Tibial nerve (tissue), 4 donors: ENCODE results near the gene RBL2. TPM values are rescaled to one million over a fixed set of nuclear protein-coding genes. Genes with fewer than 3 reads are reported as not detected.
A peak's percentile ranks its signal among the peaks of the same experiment; 100 is the strongest.

Experiments used
- DNase-seq, 2 donors: peaks; one replicate each; pipeline ENCODE4 v3.0.0-alpha.2; 2019; ENCODE audit warnings: low spot score in 2 of 2
- H3K27ac ChIP-seq, 4 donors: fragments of 200-600 bp; sonication (generic) in 3 of 4; one replicate each; pipeline ENCODE4 v1.5.1; 2017 to 2019; ENCODE audit warnings: mild to moderate bottlenecking in 1 of 4
- H3K27me3 ChIP-seq, 2 donors: fragments of 200-600 bp; sonication (generic) in 1 of 2; one replicate each; pipeline versions ENCODE4 v1.5.1 to v1.6.0; 2017 to 2019
- H3K36me3 ChIP-seq, 3 donors: fragments of 200-600 bp; sonication (generic); one replicate each; pipeline ENCODE4 v1.5.1; 2018 to 2019
- H3K4me1 ChIP-seq, 4 donors: fragments of 200-600 bp; sonication (generic) in 3 of 4; one replicate each; pipeline ENCODE4 v1.5.1; 2017 to 2019
- H3K4me3 ChIP-seq, 4 donors: fragments of 200-600 bp; sonication (generic) in 3 of 4; one replicate each; pipeline ENCODE4 v1.5.1; 2017 to 2019; ENCODE audit warnings: mild to moderate bottlenecking in 1 of 4, moderate library complexity in 1 of 4
- H3K9me3 ChIP-seq, 4 donors: fragments of 200-600 bp; sonication (generic) in 3 of 4; one replicate each; pipeline ENCODE4 v1.5.1; 2017 to 2019
- EP300 ChIP-seq, 2 donors: sonication (generic); formaldehyde crosslinking; IDR thresholded peaks; one replicate each; pipeline ENCODE4 v1.6.1; 2017; ENCODE audit warnings: antibody characterized with exemption in 2 of 2, mild to moderate bottlenecking in 1 of 2
- POLR2A ChIP-seq, 2 donors: fragments of 450-650 bp; IDR thresholded peaks; one replicate each; pipeline ENCODE4 v1.6.1; 2017; ENCODE audit warnings: antibody characterized with exemption in 2 of 2, mild to moderate bottlenecking in 2 of 2, moderate library complexity in 2 of 2
- WGBS, 2 donors: methylation state at CpG; one replicate each; pipeline ENCODE4 v1.1.5; 2018; 5-methylcytosine and 5-hydroxymethylcytosine counted together
- total RNA-seq, 4 donors: library from RNA; depleted of rRNA; stranded (reverse); fragments of >200 nt; gene quantifications; one replicate each; pipeline ENCODE4 v1.1.0, GENCODE V29; 2016
- TF ChIP-seq, protein P1 (sequence below), 5 experiments: fragments of 200-600 bp in 3 of 5; fragments of 450-650 bp in 2 of 5; sonication (generic) in 3 of 5; IDR thresholded peaks; one replicate each; pipeline ENCODE4 v1.5.1; 2016 to 2019; ENCODE audit warnings: antibody characterized with exemption in 5 of 5, mild to moderate bottlenecking in 3 of 5, moderate library complexity in 2 of 5

Gene RBL2
- total RNA-seq, 4 donors from 2014 or later: 98.1 to 139 (median 127) TPM

DNA sequence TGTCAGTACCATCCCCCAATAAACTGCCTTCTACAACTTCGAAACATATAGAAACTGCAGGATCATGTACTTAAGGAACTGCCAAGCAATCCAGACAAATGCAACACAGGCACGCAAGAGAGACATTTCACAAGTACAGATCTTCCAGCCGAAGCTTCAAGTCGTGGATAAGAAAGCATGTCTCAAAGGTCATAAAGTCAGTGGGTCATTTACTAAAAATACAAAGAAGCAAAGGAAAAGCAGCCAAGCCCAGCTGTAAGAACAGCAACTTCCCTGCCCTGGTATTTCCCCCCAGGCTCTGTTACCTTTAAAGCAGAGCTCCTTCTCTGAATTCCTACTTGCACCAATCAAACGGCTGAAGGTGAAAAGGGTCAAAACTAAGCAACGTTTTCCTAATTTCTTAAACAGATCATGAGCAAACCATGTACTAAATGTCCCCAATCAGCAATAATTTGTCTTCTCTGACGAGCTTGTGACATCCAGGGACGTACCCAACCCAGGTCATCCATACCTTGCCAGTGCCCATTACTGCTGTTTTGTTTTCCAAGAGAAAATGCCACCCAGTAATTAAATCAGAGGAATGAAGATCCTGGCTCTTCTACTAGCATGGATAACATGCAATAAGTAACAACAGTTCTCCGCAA lies 67.1 kb downstream of the RBL2 start:
- no peak for TF ChIP-seq EP300 (IDR thresholded peaks at IDR 0.05)
- TF ChIP-seq POLR2A (IDR thresholded peaks at IDR 0.05): no peak
- TF ChIP-seq, protein P1, sequence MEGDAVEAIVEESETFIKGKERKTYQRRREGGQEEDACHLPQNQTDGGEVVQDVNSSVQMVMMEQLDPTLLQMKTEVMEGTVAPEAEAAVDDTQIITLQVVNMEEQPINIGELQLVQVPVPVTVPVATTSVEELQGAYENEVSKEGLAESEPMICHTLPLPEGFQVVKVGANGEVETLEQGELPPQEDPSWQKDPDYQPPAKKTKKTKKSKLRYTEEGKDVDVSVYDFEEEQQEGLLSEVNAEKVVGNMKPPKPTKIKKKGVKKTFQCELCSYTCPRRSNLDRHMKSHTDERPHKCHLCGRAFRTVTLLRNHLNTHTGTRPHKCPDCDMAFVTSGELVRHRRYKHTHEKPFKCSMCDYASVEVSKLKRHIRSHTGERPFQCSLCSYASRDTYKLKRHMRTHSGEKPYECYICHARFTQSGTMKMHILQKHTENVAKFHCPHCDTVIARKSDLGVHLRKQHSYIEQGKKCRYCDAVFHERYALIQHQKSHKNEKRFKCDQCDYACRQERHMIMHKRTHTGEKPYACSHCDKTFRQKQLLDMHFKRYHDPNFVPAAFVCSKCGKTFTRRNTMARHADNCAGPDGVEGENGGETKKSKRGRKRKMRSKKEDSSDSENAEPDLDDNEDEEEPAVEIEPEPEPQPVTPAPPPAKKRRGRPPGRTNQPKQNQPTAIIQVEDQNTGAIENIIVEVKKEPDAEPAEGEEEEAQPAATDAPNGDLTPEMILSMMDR (IDR thresholded peaks at IDR 0.05): no peak
- H3K4me1 ChIP-seq: peaks cover 0 to 30% (median 26%) of the 10 kb centered on the region in 4 donors
- no peaks in the 10 kb centered on the region for H3K27me3 ChIP-seq
- H3K4me3 ChIP-seq: no peak overlapping the region
- no peak overlapping the region for H3K27ac ChIP-seq
- no peak for DNase-seq
- peaks cover 0 to 28% (median 11%) of the 10 kb centered on the region in 3 donors for H3K36me3 ChIP-seq
- WGBS, 2 donors: 40 to 46% methylated on average over 9 of the region's 9 CpGs
- H3K9me3 ChIP-seq: no peaks in the 10 kb centered on the region

DNA sequence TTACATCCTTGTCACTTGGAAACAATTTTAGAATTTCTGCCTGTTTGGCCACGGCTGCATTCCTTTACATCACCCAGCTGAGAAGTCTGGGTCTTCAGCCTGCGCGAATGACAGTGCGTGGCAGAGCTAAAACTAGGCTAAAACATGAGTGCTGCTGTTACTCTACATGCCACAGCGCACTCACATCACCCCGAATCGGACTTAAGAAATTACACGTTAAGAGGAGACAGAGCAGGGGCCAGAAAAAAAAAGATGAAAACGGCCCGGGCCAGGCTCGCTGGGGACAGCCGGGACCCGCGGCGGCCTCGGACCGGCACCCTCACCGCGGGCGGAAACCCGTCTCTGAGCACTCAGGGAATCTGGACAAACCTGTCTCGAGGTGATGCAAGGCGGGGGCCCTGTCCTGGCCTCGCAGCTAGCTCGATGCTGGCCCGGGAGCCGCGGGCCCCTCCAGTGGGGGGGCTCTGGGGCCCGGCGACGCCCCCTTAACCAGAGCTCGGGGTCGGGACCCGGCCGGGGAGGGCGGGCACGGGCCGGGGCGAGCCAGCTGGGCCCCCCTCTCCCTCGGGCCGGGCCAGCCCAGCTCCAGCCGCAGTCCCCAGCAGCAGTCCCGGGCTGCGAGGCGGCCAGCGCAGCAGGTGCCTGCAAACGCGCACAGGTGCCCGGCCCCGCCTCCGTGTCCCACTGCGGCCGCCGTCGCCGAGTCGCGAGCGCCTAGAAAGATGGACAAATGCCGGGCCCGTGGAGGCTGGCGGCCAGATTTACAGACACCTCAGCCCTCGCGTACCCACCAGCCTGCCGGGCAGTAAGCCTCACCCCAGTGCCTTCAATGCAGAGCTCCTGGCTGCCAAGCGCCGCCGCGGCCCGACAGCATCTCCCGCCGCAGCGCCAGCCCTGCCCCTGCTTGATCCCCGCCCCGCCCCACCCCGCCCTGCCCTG lies 68.3 kb downstream of the RBL2 start, which contains the start of gene AKTIP:
TSS of gene AKTIP (minus strand) at position 879 of the 939 bp plus-strand sequence. CDS start 2,950 bp downstream, outside the sequence.
- H3K27me3 ChIP-seq: no peaks in the 10 kb centered on the region
- WGBS, 2 donors: 0 to 1% methylated on average over 8 to 38 of the region's 76 CpGs

GRCh38 chr16:53503270-53503923 lies 69.1 kb downstream of the RBL2 start:
- Histone ChIP-seq H3K9me3 (no peaks in the 10 kb centered on the region), H3K4me1 (peaks cover 0 to 30% (median 26%) of the 10 kb centered on the region in 4 donors), H3K4me3 (peak overlapping the region; percentile 67 to 96 (median 84)), H3K27me3 (no peaks in the 10 kb centered on the region), H3K36me3 (peaks cover 0 to 8% (median 0%) of the 10 kb centered on the region in 3 donors), H3K27ac (peak overlapping the region; percentile 92 to 94 (median 94))
- 0% methylated on average over 8 to 15 of the region's 46 CpGs for WGBS, 2 donors
- TF ChIP-seq, protein P1 (IDR thresholded peaks at IDR 0.05): peak in 2 of 5 experiments; percentile 32 to 42
- peak; percentile 84 to 95 for TF ChIP-seq POLR2A (IDR thresholded peaks at IDR 0.05)
- TF ChIP-seq EP300 (IDR thresholded peaks at IDR 0.05): peak; percentile 74 to 98
- peak; percentile 99 to 100 for DNase-seq

More for the DNA sequence above, 68.3 kb downstream of the RBL2 start, which contains the start of gene AKTIP:
- peak within 1 kb of the TSS; percentile 67 to 96 (median 84) for H3K4me3 ChIP-seq
- no peaks in the 10 kb centered on the region for H3K9me3 ChIP-seq
- peak within 1 kb of the TSS; percentile 92 to 94 (median 94) for H3K27ac ChIP-seq
- peaks cover 0 to 16% (median 0%) of the 10 kb centered on the region in 3 donors for H3K36me3 ChIP-seq
- no peak for DNase-seq
- H3K4me1 ChIP-seq: peaks cover 0 to 30% (median 26%) of the 10 kb centered on the region in 4 donors
- TF ChIP-seq, protein P1 (IDR thresholded peaks at IDR 0.05): no peak
- TF ChIP-seq EP300 (IDR thresholded peaks at IDR 0.05): no peak
- TF ChIP-seq POLR2A (IDR thresholded peaks at IDR 0.05): no peak

- peak overlapping the region; percentile 92 to 94 (median 94) for H3K27ac ChIP-seq
- H3K4me3 ChIP-seq: peak overlapping the region; percentile 63 to 94 (median 70)
- H3K4me1 ChIP-seq: peaks cover 0 to 30% (median 26%) of the 10 kb centered on the region in 4 donors
- H3K9me3 ChIP-seq: no peaks in the 10 kb centered on the region
- no peaks in the 10 kb centered on the region for H3K27me3 ChIP-seq
- TF ChIP-seq EP300 (IDR thresholded peaks at IDR 0.05): peak in 1 of 2 donors; percentile 53
- TF ChIP-seq POLR2A (IDR thresholded peaks at IDR 0.05): no peak
- TF ChIP-seq, protein P1 (IDR thresholded peaks at IDR 0.05): no peak
- 3 to 7% methylated on average over 15 of the region's 15 CpGs for WGBS, 2 donors
- H3K36me3 ChIP-seq: peaks cover 0 to under 1% (median 0%) of the 10 kb centered on the region in 3 donors
- DNase-seq: peak in 1 of 2 donors; percentile 48
These were observed 69.9 kb downstream of the RBL2 start for GRCh38 chr16:53503991-53504663.
